HG02840 (cell line): ENCODE measurements around the gene ATXN1.

Experiments
- ATAC-seq: cut with Tn5 transposase; IDR thresholded peaks from one replicate; pipeline ENCODE4 v1.9.1; 2021; ENCODE audit warnings: mild to moderate bottlenecking, moderate library complexity, moderate number of reproducible peaks; ENCODE audit not compliant: unreplicated experiment, low FRiP score

The ATXN1 gene

DNA sequence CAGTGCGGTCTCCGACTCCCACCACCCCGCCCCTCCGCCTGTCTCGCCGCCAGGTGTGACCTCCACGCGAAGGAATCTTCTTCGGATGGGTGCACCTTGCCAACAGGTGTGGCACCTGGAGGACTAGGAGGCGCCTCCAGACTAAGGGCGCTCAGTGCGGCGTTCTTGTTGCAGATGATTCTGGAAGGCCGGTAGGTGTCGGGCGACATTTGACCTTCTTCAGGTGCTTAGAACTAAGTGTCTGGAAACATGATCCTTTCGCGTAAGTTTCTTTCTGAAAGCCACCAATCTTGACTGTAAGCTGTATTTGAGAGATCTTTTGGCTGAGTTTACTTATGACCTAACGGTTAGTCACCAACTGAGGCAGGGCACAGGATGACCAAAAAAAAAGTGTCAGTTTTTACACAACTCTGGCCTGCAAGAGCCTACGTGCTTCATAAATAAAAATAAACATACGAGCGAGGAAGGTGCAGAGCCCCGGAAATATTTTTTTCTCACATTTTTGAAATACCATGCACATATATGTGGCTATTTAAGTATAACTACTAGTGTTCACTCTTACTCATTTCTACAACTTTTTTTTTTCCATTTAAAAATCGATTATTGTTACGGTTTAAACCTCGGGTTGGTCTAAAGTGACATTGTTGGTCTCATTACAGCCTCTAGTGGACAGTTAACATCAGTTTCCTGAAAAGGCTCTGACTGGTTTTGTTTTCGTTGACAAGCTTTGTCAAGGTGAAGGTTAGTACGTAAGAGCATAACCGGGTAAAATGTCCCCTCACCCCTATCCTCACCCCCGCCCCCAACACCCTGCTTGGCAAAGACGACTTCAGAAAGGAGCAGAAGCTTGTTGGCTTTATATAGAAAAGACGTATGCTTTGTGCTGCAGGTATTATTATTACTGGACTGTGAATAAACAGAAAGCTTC lies 1.6 kb upstream of the ATXN1 start:
- ATAC-seq: no peak

DNA sequence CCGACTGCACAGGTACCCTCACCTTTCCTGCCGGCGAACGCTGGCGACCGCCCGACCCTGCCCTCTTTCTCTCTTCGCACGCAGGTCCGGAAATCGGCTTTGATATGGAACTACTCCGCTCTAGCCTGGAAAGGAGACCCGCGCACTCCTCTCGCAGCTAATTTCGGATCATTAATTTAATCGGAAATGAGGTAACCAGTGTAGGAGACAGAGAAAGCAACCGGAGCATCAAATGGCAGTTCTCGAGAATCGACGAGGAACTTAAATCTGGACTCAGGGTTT lies 949 bp upstream of the ATXN1 start:
- ATAC-seq: peak; percentile 1

DNA sequence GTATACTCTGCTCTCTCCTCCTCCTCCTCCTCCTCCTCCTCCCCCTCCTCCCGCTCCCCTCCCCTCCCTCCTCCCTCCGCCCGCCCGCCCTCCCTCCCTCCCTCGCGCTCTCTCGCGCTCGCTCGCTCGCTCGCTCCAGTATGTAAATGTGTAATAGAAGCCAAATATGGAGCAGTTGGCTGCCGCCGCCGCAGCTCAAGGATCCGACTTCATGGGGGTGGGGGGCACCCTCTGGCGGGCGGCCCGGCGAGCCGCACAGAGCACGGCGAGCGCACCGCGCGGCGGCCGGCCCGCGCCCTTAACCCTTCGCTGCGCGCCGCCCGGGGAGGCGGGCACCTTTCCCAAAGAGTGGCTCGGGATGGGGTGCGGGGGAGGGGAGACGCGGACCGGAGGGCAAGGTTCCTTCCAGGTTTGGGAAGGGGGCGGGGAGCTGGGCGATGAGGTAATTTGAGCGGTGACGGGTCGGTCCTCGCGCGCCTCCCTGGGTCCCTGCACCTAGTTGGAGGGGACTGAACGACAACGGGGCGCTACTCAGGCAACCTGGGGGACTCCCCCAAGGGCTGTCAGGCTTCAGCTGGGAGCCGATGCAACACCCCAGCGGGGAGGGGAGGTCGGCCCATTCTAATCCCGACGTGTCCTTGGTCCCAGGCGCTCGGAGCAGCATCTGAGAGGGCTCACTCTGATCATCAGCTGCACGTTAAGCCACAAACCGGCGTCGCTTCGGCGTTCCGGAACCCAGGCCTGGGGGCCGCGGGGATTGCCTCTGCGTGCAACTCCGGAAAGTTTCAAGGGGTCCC lies 409 bp upstream of the ATXN1 start:
- peak; percentile 42 for ATAC-seq

DNA sequence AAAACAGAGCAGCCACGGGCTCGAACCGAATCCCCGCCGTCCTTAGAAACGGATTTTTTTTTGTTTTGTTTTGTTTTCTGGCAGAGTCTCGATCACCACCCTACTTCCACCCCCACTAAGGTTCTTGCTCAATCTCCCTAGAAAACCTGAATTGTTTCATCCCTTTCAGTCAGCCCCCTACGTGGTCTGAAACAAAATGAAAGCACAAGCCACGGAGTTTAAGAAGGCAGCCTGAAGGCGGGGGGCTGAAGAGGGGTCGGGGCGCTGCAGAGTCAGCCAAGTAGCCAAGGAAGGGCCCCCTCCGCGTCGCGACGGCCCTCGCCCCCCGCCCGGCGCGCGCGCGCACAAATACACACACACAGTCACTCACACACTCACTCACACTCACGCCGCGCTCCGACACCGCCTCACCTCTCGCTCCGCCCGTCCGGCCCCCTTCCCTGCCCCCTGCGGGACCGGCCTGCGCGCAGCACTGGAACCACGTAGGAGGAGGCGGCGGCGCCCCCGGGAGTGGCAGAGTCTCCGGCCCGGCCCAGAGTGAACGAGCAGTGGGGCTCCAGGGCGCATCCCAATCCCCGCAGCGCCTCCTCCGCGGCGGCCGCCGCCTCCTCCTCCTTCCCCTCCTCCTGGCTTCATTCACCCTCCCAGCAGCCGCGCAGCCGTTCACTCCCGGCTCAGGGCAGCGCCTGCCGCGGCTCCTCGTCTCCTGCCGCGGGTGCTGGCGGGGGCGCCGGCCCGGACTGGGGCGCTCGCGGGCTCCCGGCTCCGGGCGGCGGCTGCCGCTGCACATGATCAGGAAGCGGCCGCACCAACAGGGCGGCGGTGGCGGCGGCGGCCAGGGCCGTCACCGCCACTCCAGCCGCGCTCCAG lies 1.4 kb downstream of the ATXN1 start:
- peak; percentile 39 for ATAC-seq

DNA sequence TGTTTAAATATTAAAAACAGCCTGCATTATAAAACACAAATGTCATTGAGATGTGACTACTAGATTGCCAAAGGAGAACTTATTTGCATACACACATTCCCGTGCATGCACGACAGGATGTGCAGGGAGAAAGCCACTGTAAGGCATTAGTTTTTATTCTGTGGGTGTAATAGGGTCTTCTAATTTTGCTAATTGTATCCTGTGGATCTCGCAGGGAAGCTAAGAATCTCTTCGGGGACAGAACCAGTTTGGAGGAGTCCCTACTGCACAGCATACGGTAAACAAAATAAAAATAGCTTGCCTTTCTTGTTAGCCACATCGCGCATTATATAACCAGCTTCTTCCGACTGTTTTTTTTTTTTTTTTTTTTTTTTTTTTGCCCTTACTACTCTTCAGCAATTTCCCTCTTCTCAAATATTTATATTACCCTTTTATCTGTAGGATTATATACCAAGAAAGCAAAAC lies 2.0 kb downstream of the ATXN1 start:
- ATAC-seq: no peak

DNA sequence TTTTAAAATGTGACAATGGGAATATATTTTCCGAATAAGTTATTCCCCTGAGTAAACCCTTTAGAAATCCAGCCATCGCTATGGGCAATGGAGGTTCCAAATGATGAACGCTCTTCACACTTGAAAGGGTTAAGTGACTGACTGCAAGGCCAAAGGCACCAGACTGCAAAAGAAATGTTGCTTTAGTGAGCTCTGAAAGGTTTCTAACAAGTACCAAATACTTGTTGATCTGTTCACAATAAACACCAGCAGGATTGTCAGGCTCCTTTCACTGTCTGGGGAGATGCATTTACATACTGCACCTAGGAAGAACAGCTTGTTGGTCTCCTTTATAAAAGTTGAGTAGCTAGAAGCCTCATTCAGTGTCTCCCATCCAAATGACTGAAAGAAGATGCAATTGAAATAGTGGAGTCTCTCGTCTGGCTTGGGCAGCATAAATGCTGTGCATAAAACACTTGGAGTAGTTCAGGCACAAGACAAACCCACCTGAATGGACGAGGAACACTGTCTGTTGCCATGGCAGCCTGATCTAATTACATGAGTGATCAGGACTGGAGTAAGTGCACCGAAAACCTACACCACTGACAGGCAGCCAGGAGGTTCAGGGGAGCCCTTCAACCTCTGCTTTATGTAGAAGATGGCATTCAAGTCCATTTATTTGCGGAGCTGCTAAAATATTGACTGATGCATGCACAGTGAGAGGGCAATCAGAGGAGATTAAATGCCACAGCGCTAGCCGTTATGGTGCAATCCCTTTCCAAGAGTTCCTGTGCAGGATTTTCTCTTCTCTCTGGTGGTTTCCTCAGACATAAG lies 2.9 kb downstream of the ATXN1 start:
- ATAC-seq: no peak

DNA sequence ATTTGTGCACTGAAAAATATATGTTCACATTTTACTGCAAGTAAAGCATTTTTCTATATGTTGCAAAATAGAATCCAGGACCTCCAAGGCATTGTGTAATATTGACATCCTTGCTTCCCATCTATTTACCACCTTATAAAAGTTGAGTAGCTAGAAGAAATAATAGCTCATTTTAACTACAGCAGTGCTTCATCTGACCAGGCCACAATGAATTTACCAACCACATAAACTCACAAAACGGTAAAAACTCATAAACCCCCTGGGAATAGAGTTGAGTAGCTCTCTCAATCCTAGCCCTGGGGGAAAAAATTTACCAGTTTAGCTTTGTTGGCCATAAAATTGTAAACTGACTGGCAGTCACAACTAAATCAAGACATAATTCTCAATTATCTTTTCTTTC lies 3.9 kb downstream of the ATXN1 start:
- ATAC-seq: no peak

DNA sequence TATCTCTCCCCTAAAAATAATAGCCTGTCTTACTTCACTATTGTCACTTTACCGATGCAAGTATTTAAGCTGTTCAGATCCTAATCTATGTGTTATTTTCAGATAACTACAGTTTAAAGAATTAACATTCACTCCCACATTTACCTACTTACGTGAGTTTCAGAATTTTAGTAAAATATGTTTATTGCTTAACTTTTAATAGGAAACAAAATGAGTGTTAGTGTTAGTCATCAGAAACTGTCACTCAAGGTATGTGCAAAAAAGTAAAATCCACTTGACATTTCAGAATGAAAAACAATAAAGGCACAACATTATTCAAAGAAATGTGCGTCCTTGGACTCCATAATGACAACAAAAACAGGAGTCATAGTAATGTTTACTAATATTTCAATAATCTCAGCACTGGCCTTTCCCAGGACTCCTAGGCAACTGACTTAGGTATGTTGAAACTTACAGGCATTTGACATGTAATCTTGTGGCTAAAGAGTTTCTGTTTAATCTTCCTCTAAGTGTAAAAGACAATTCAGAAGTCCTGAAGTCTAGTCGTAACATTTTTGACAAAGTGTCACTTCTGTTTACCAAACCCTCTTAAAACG lies 4.5 kb downstream of the ATXN1 start:
- no peak for ATAC-seq

DNA sequence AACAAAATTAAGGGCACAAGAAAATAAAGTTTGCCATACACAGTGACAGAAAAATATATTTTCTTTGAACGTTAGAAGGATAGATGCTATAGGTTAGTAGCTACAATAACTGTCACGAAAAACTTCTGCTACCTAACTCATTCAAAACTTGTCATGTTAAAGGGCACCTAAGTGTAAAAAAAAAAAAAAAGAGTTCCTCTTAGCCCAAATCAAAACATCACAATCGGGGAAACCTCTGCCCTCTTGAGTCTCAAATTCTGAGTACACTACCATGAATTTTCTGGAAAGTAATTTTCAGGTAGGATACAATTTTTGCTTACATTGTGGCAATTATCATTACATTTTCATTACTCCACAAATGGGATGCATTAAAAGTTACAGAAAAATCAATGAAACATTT lies 5.7 kb downstream of the ATXN1 start:
- no peak for ATAC-seq

DNA sequence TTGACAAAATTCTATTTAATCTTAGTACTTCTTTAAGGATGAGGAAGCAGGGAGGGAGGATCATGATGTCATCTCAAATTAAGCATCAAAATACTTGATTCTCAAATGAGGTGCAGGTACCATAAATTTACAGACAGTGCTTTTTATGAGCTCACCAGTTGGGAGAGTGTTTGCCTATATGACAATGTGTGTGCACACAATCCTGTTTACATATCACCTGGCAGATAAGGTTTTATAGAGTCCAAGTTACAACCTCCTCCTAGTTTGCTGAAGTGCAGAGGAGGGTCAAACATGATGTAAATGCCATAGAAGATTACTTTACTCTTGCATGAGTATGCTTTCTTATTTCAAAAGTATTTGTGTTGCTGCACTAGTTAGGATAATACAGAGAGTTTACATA lies 6.4 kb downstream of the ATXN1 start:
- ATAC-seq: no peak

DNA sequence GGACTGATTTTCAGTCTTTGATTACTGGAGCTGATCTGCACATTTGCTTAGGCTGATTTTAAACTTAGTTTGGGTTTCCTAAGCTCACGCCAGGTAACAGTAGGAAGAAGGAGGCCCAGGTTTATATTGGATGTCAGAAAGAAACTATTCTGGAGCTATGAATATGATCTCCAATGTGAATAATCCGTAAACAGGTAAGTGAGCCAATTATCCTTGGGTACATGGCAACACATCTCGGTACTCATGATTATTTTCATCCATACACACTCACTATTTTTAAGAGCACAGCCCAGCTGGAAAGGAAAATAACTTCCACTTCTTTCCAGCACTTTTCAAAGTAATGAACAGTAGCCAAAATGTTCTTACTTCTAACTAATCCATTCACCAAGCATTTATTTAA lies 7.0 kb downstream of the ATXN1 start:
- ATAC-seq: no peak

DNA sequence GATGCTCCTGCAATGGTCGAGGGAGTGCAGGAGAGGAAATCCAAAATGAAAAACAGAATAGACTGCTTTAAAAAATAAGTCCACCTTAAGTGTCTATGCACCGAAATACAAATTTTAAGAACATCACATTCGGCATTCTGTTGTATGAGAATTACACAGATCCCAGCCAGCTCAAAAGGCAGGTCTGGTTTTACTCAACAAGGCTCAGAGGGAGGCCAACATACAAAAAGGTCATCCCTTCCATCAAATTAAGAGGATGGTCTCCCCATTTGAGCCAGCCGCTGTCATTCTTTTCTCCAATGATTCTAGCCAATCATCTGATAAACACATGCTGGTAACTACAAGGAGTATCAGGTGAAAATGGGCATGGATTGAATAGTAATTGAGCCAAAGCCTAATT lies 7.9 kb downstream of the ATXN1 start:
- no peak for ATAC-seq

DNA sequence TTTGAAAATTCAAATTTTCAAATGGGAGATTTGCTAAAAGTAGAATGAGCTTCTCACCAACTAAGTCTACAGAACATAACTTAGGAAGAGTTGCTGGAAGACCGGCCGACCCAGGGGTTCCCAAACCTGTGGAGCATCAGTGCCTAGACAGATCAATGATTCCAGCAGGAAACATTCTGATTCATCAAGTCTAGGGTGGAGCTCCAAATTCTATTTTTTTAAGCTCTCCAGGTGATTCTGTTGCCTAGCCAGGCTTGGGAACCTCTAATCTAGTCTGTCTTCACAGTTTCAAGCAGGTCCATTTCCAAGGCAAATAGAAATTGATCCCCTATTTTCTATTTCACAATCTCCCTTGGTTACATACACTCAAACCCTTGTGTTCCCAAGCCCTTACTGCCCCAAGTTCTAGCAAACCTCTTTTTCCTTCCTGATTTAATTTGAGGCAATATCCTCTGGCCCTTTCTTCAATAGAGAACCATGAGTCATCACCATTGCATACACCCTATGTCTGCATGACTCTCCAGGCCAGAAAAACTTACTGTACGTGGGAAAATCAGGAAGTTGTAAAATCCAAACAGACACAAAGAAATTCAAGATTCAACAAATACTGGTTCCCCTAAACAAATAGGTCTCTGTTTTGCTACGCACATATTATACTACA lies 8.9 kb downstream of the ATXN1 start:
- no peak for ATAC-seq

DNA sequence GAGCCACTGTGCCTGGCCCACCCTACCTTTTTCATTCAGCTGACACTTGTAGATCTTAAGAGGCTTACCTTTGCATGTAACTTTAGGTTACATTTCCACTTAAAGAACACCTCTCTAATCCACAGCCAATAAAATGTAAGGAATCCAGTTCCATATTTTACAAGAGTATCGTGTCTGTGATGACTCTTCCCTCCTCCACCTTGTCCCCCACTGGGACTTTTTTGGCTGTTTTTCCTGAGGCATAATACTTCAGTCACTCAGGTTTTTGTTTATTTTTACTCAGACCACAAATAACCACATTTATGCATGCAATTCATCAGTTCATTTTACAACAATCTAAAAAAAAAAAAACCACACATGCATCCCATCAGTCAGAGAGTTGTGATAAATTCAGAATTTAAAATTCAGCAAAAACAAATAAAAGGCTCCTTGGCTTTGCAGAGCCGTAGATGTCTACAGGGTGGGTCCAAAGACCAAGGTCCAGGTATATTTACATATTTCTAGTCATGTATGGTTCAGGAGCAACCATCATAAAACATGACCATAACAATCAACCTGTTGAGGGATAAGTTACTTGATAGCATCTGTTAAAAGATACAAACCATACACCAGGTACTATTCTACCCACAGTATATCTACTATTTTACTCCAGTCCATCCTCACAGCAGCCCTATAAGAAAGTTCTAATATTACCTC lies 9.9 kb downstream of the ATXN1 start:
- ATAC-seq: no peak

DNA sequence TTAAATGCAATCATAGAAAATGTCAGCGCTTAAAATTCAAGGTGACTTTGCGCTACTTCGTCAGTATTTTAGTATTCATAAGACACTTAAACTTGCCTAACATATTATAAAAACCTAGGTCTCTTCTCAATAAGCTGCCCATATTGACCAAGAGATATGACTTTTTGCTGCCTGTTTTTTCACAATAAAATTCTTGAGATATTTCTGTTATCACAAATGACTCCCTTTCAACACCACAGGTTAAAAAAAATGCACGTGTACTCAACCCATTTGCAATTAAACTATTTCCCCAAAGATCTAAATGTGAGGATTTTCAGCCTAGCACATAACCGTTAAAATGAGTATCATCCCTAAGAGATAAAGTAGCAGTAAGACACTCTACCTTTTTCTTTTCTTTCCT lies 10.7 kb downstream of the ATXN1 start:
- no peak for ATAC-seq

DNA sequence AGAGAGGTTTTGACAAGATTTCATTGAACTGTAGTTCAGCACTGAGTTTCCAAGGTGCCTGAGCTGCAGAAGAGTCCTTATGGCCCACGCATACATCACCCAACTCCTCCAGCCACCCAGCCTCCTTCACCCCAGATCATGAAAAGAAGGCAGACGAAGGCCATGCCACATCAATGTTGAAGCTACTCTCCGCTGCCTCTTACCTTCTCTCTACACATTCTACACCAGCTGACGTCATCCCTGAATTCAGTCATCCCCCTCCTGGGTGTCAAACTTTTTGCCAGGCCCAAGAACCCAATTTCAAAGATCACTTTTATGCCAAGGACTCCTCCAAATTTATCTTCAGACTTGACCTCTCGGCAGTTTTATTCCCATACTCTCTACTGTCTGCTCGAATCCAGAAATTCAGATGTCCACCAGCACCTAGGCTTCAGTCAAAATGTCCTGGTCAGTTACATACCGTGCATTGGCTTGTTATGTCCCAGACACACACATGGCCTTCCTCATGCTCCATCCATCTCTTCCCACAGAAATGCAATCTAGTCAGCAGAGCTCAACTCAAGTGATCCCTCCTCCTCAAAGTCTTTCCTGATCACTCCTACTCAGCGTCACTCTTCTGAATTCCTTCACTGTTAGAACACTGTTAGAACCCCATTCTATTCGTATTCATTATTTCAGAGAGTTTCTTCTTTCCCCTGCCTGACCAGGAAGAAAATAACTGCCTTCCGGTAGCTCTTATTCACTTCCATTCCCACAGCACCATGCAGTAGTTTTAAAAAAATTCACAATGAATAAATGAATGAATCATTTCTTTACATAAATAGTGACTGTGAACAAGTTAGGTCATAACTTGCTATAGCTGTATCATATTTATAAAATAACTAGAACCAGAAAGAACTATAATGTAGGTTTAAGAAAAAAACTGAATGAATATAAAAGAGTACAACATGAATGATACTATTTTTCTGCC lies 11.5 kb downstream of the ATXN1 start:
- no peak for ATAC-seq

DNA sequence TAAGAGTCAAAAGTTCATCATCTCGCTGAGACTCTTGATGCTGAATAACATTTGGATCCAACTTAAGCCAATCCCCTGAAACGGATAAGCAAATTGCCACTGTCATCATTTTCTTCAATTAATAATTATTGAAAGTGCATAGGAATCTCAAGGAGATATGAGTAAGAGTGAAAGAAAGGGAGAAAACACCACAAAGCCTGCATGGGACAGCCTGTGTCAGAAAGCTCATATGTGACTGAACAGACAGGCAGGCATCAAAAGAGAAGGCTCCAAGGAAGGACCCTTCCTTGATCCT lies 13.3 kb downstream of the ATXN1 start:
- ATAC-seq: no peak
